HG03558 (cell line): ENCODE data around the gene IL17RB.

Source experiments
- ATAC-seq: cut with Tn5 transposase; IDR thresholded peaks from one replicate; pipeline ENCODE4 v1.9.1; 2021; ENCODE audit warnings: moderate number of reproducible peaks; ENCODE audit not compliant: unreplicated experiment; ENCODE audit errors: extremely low read depth

IL17RB gene

GRCh38 chr3:53826048-53826447, 20.3 kb upstream of the IL17RB start:
- no peak for ATAC-seq

GRCh38 chr3:53828581-53828980, 17.8 kb upstream of the IL17RB start:
- ATAC-seq = no peak

- ATAC-seq = no peak
Observed at GRCh38 chr3:53829605-53830004, 16.8 kb upstream of the IL17RB start.

DNA sequence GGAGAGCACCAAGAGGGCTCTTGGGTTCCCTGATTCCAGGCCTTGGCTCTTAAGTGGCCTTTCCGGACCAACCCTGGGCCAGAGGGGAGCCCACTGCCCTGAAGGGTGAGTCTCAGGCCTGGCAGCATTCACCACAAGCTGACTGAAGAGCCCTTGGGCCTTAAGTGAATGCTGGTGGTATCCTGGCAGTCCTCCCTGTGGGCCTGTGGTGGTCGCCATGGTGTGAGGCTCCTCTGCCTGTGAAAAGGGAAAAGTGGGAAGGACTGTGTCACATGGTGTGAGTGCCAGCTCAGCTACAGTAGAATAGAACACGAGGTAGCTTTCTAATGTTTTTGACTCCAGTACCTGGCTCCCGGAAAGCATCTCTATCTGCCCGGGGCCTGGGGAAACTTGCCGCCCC, 15.4 kb upstream of the IL17RB start:
- ATAC-seq = no peak

DNA sequence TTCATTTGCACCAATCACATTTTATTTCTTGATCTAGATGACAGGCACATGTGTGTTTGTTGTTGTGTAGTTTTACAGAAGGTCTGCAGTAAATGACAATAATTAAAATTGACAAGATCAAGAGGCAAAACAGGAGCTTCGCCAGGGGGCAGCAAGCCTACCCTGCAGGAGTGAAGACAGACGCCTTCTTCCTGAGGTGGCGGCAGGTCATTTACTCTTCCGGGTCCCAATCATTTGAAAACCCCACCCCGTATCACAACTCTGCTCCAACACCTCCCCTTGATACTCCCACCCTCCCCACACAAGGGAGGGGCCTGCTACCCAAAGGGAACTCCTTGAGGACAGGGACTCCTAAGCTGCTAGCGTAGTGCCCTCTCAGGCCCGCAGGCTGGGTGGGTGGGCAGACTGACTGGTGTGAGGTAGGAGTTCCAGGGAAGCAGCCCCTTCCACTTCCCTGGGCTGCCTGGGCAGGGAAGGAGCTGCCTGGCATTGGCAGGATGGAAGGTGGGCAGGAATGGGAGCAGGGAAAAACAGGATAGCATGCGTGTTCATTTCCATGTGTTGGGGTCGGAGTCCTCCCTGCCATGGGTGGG, 13.2 kb upstream of the IL17RB start:
- no peak for ATAC-seq

- ATAC-seq = no peak
Observed at GRCh38 chr3:53833700-53834099, 12.7 kb upstream of the IL17RB start.

DNA sequence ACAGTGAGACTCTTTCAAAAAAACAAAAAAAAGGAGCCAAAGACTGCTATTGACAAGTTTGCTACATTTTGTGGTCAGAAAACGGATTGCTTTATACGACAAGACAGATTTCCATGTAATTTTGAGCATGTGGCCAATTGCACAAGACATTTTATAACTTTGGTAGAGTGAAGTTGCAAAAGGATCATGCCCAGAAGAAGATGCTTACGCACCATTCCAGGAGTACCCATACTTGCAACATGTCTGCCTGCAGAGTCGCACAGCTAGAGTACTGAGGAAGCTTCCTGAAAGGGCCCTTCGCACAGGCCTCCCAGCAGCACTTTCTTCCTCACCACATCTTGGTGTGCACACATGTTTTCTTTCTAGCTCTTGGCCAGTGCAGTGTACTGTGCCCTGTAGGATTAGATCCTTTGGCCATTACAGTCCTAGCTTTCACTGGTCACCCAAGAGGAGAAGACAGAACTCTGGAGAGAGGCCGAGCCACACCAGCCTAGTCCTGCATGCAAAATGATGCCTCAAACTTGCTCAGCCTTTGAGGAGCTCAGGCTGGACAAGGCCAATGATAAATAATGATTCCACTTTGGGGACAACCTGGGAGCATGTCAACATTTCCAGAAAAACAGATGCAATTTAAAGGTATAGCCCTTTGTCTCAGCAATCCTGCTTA, 11.8 kb upstream of the IL17RB start:
- ATAC-seq = no peak

DNA sequence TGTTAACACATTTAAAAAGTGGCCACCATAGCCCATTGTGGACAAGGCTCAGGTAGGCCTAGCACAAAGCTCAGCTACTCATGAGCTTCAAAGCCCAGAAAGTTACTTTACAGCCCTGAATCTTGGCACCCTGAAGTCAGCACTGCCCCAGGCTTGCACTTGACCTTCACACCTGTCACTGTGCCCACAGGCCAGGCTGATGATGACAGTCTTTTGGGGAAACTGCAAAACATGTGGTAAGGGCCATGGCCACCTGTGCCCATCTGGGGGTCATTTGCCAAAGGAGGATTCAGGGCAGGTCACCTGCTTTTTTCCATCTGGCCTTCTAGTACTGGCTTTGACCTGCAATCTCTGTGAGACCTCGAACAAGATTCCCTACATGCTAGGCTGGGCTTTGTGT, 11.1 kb upstream of the IL17RB start:
- no peak for ATAC-seq

- ATAC-seq = no peak
Observed at GRCh38 chr3:53836084-53836872, 10.1 kb upstream of the IL17RB start.

- ATAC-seq = no peak
Observed at GRCh38 chr3:53837331-53837730, 9.0 kb upstream of the IL17RB start.

DNA sequence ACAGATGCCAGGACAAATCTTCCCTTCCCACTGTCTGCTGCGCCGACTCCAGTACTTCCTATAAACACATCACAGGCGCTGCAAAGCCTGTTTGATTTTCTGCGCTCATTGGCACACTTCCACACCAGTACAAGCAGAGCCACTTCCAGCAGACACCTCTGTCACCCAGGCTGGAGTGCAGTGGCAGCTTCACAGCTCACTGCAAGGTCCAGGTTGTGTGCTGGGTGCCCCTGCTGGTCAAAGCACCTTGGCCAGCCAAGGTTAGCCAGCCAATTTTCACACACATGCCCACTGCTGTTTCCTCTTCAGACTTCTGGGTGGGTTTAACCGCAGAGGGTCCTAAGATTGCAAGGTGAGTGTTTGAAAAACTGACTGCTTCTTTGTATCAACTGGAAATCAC, 5.1 kb upstream of the IL17RB start:
- no peak for ATAC-seq

- ATAC-seq = no peak
Observed at GRCh38 chr3:53842436-53843194, 3.8 kb upstream of the IL17RB start.

GRCh38 chr3:53843195-53844177, 2.9 kb upstream of the IL17RB start:
- no peak for ATAC-seq

DNA sequence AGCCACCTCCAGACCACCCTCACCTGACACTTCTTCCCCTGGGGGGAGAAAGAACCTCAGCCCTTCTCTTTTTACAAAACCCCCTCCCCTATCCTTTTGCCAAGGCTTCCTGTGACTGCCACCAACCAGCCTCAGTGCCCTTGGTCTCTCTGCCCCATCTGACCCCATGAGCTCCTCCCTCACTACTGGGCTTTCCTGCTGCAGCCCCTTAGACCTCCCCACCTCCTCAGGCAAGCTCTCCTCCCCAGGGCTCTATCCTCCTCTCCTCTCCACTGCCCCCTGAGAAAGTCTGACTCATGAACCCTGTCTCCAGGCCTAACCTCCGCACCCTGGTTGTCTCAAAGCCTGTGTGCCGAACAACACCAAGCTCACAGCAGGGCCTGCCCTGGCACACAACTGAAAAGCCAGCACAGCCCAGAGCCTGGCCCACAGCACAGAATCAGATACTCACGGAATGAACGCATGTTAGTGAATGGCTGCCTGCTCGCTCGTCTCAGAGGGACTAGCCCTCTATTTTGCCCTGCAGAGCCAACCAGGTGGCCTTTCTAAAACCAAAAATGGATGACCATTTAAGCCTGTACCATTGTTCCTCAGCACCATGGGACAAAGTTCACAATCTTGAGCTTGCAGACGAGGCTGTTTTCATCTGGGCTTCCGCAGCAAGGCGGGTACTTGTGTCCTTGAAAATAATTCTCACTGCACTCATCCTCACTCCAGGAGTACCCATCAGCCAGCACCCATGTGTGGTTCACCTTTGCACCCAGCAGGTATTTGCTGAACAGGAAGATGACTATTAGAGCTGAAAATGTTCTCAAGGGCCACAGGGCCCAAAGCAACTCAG, 1.9 kb upstream of the IL17RB start:
- no peak for ATAC-seq

DNA sequence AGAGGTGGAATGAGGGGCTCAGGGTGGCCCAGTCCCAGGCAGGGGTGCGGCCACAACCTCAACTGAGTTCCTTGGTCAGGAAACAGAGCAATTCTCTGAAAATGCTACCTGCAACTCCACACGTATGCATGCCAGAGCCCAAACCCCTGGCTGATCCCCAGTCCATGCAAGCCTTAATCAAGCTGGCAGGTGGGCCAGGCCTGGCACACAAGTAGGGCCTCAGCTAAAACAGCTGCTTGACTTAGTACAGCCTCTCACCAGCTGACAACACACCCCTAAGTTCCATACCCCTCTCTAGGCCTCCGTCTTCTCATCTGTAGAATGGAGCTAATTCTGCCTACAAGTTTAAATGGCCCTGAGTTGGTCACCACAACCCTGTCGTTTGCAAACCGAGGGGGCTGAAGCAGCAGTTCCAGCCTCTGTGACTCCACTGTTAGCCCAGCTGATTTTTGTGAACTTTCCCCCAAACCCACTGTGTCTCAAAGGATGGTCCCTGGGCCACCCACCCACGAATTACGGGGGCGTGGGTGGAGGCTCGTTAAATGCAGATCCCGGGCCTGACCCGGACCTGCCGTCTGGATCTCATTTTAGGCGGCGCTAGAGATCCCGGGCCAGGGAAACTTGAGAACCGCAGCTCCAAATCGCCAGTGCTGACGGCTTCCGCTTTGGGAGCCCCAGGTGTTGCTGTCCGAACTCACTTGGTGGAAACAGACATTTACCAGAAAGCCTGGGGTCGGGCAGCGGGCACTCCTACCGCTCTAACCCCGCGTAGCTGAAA, 1.1 kb upstream of the IL17RB start:
- no peak for ATAC-seq

- ATAC-seq = no peak
Observed at GRCh38 chr3:53845881-53846133, 561 bp upstream of the IL17RB start.

DNA sequence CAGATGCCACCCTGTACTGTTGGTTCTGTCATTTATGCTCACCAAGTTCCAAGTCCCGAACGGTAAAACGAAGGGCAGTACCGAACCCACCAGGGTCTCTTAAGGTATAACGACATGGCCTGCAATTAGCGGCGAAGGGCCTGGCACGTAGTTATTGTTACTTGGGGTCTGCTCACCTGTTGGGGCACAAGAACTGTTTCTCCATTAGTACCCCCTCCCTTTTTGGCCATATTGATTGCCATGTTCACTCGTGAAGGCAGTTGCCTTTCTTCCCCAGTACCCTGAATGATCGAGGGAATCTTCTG, 435 bp downstream of the IL17RB start:
- ATAC-seq = no peak

GRCh38 chr3:53849916-53850315, 3.5 kb downstream of the IL17RB start:
- no peak for ATAC-seq

- no peak for ATAC-seq
Observed at GRCh38 chr3:53850895-53851294, 4.5 kb downstream of the IL17RB start.
